NCI-H526 (cell line): ENCODE data around the gene ATP10A.

Experiments
- DNase-seq, 2 experiments: peaks; one replicate each; lab custom pipeline; 2025; lab: John Stamatoyannopoulos, UW

ATP10A gene

DNA sequence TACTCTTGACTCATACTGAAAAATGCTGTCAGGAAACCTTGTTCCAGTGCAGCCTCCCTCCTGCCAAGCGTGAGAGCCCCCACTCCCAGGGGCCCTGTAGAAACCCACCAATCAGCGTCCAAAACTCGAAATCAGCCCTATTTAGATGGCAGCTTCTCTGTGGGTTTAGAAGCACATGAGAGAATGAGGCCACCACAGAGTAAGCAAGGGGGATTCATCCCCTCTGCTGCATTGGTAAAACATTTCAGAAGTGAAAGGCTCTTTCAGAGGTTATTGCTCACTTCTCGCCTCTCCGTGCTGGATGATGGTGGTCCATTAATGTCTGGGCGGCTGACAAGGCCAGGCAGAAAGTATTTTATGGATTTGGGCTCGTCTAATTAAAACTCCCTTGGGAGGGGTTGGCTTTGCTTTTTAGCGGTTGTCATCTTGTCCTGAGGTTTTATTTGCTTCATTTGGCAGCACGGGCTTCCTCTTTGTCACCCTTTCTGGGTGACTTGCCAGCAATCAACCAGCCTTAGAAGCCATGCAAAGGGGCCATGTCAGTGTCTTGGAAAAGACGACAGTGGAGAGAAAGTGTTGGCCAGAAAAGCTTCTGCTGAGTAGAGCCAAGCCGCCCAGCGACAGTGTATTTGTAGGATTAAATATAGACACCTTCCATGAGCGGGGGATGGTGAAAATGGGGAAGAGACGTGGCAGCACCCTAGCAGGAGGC lies 145.5 kb downstream of the ATP10A start:
- no peak for DNase-seq

DNA sequence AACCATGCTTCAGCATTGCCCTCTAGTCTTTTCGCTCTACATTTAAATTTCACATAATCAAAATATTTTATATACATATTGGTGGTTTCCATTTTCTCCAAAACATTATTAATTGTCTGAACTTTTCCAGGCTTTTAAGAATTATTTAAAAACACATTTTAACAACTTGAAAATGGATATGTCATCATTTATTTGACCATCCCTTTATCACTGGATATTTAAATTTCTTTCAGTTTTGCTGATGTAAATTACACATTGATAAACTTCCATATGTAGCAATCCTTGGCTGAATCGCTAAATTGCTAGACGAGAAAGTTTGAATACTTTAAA lies 146.0 kb downstream of the ATP10A start:
- DNase-seq = no peak

DNA sequence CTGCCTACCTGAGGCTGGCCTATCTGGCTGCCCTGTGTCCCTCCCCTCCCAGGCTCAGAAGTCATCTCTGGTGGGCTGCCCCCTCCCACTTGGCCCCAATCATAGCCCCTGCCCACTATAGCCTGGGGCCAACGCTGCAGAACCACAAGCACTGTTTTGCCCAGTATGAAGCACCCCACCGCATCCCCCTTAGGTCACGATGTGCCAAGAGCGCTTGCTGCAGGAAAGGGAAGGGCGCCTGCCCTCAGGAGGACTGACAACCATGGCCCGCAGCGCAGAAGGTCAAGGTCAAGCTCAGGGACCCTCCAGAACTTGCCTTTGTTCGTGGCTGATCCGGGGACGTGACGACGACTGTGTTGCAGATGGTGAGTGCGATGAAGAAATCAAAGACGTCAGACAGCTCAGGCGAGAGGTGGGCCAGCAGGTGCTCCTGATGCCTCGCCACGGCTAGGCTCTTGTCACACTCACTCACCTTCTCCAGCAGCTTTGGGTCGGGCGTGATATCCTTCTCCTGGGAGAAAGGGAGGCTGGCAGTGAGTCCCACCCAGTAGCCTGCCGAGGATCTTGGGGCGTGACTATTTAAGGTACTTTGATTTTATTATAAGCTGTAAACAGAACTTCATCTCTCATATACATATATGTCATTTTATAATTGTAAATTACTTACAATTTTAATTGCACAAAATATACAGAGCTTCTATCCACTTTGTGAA lies 146.6 kb downstream of the ATP10A start:
- DNase-seq = no peak

DNA sequence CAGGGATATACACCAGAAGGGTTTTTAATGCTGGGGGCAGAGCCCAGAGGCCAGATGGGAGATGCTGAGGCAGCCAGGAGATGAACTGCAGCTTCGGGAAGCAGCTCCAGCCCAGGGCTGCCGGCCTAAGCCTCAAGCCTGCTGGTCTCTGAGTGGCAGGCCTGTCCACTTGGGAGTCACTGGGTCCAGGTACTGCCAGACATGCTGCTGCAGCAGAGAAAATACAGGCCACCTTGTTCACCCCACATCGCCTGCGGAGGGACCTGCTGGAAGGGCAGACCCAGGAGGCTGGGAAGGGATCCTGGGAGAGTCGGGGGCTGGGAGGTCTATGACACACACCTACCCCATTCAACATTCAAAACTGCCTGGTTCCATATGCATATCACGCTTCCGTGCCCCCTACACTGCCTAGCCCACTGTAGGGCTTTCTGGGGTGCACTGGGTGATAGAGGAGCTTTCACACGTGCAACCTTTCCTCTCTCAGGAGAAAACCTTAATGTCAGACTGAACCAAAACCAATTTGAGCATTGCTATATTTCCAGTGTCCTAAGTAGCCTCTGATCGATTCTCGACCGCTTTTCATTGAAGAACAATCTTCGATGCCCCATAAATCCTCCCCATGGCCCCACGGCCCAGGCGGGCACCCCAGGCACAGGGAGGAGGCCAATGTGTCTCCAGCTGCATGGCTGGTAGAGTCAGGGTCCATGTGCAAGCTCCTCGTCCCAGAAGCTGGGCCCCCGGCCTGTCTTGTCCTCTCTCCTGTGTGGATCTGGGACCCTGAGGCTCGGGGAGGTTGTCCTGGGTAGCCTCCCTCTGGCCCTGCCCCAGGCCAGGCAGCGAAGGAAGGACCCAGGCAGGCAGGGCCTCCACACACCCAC lies 147.4 kb downstream of the ATP10A start:
- DNase-seq = no peak

DNA sequence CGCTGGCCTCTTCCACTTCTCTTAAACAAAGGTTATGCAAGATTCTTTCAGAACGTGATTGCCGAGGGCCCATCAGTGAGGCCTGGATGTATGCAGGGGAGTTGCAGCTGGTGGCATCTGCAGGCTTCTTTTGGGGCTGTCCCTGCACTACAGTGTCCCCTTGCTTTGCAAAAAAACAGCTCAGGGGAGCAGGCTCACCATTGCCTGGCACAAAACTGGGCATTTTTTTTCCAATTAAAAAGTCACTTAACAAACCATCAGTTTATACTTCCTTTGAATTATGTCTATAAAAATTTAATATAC lies 148.6 kb downstream of the ATP10A start:
- DNase-seq = no peak

DNA sequence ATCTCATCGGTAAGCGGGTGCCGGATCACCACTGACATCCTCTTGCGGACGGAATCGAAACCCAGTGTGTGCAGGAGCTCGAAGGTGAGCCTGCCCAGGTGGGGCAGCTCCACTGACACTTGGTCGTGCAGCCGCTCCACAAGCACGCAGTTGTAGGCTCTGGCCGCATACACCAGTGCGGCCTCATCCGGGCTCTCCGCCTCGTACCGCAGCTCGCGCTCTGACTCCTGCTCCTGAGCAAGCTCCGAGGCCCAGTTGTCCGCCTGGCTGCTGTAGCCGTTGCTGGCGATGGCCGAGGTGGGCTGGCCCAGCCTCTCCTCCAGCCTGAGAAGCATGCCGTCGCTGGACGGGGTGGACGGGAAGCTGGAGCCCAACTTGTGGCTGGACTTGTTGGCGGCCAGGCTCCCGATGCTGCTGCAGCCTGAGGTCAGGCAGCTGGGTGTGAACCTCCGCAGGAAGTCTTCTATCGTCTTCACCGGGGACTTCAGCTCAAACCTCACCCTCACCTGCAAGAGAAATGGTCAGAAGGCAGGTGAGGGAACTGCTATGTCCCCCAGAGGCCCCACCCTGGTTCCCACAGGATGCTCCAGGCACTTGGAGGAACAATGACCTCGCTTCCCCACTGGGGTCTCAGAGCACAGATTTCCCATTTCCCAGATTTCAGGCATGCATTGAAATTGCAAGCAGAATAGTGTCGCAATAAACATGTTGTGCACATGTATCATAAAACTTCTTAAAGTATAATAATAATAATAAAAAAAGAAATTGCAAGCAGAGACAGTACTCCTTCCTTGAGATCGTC lies 149.2 kb downstream of the ATP10A start:
- DNase-seq = no peak

DNA sequence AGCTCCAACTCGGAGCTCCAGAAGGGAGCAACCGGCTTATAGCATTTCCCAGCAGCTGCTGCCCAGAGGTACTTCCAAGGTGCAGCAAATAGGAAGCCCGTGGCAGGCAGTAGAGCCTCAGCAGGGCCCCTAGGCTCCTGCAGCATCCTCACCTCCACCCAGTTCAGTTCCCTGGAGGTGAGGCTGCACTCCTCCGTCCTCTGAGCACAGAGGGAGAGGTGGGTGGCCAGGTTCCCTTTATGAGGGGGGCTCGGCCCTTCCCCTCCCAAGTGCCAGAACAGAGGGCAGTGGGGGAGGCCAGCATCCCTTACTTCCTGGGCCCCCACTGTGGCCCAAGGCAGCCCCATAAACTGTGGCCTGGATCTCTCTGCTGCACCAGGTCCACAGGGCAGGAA lies 150.2 kb downstream of the ATP10A start:
- DNase-seq = no peak

DNA sequence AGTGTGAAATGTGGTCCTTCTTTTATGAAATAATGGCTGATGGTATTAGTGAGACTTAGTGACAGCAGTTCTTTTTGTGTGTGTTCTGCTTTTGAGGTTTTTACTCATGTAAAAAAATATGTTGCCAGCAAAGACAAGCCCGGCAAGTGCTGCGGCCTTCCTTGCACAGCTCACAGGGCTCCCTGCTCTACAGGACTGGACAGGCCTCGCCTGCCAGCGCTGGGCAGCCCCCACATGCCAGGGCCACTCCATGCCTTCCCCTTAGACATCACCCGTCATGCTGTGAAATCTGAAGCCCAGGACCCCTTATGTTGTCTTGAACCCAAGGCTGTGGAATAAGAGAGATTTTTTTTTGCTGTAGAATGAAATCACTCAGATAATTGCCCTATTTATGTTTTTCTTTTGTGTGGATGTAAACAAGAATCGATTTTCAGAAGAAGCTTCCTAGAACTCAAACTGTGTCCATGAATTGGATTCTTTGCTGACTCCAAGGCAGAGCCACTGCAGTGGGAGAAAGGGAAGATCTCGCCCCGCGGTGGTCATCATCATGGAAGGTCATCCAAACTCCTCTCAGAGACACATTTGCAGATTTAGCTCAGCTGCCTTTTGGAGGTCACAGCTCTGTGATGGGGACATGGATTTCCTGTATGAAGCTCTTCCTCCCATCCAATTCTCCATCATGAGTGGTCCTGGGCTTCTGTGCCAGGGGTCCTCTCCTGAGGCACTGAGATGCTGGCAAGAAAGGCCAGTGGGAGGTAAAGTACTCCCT lies 150.8 kb downstream of the ATP10A start:
- no peak for DNase-seq

DNA sequence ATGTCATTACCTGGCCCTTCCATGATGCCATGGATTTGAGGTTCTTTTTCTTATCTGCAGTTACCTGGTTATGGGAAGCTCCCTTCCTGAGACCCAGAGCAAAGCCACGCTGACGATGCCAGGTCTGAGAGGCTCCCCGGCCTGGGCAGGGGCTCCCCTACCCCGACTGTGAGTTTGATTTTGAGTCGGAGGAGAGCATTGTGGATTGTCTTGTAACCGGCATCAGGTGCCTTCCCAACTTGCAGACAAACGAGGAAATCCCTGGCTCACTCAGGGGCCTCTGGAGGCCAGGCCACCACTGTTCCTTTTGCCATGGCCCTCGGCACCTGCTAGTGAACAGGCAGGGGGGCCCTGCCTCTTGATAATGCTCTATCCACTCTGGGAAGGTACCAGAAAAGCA lies 151.4 kb downstream of the ATP10A start:
- DNase-seq = no peak

DNA sequence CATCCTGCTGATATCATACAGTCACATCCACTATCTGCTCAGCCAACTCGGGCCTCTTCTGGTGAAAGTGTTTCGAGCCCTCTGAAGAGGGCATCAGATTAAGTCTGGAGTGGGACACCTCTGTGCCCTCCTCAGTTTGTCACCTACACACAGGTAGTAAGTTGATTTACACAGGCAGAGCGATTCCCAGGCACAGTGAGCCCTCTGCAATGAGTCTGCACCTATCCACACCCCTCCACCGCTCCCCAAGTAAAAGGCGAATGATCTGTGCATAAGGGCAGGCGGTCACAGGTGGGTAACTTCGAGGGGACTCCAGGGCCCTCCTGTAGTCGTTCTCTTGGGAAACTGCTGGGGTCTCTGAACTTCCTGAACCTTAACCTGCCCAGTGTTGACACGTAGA lies 152.0 kb downstream of the ATP10A start:
- DNase-seq = no peak

DNA sequence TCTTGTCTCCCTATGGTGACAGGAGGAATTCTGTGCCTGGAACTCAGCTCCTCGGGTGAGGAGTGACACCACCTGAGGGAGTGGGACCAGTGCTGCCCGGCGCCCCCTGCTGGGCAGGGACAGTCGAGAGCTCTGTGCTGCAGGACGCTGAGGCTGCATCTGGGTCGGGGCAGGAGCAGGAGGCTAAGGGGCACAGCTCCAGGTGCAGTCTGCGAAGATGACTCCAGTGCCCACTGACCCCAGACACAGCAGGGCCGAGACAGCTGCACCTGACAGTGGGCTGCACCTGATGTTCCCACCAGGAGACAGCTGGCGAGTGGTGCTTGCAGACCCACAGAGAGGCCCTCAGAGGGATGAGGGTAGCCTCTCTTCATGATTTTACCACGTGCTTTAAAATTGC lies 152.9 kb downstream of the ATP10A start:
- peak in 1 of 2 experiments; percentile 78 for DNase-seq

DNA sequence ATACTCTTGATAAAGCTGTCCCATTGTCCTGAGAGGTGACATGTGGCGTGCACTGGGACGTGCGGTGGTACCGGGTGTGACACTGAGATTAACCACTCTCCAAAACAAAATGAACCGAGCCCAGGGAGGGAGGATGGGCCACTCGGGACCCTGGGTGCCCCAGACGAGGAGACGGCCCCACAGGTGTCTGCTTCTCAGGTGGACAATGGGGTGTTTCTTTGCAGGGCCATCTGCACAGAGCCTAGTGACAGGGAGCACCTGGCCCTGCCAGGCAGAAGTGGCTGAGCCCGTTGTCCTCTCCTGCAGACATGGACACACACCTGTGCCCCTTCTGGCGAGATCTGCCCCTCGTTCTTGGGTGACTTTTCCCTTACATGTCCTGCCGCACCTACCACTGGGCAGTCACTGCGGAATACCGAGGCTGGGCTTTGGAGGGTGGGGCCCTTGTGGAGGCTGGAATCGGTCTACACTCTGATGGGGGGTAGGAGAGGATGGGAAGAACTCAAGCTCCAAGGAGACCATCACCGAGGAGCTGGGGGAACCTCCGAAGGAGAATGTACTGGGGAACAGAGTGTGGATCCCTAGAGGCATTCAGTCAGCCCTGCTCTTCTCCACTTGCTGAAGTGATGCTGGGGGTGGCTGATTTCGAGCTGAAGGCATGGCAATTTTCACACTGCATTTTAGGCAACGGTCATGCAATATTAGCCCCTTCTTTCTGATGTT lies 153.5 kb downstream of the ATP10A start:
- no peak for DNase-seq

DNA sequence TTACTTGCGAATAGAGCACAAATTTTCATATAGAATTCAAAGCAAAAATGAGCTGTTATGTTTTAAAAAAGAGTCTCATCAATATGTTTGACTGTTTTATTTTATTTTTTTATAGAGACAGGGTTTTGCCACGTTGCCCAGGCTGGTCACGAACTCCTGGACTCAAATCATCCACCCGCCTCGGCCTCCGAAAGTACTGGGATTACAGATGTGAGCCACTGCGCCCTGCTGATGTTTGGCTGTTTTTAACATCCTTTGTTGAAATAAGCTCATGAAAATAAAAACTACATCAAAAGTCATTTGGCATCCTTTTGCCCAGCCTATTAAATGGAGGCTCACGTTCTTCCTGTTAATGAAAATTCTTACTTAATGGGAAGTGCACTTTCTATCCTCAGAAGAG lies 154.7 kb downstream of the ATP10A start:
- no peak for DNase-seq

DNA sequence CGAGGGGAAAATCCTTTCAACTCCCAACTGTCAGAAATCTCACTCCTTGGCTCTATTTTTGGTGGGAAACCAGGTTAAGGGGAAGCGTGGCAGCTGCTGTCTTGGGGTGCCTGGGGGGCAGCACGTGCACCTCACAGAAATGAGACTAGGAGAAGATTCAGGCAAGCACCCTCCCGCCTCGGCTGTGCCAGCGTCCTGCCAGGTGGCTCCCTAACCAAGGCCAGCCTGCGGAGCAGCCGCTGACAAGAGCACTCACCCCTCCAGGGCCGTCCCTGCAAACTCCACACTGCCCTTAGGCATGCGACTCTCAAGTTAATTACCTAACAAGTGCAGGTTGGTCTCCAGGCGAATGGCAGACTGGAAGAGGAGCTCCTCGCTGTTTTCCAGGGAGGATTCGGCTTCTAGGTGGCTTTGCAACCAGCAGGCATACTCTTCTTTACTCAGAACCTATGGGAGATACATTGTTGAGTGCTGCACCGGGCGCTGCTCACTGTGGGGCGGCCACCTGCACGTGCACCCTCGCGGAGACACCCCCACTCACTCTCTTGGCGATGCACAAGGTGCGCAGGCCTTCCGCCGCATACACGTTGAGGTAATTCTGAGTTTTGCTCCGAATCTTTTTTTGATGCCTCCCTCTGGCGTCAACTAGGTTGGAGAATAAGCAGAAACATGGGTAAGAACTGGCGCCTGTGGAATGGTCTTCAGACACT lies 155.3 kb downstream of the ATP10A start:
- DNase-seq = no peak

DNA sequence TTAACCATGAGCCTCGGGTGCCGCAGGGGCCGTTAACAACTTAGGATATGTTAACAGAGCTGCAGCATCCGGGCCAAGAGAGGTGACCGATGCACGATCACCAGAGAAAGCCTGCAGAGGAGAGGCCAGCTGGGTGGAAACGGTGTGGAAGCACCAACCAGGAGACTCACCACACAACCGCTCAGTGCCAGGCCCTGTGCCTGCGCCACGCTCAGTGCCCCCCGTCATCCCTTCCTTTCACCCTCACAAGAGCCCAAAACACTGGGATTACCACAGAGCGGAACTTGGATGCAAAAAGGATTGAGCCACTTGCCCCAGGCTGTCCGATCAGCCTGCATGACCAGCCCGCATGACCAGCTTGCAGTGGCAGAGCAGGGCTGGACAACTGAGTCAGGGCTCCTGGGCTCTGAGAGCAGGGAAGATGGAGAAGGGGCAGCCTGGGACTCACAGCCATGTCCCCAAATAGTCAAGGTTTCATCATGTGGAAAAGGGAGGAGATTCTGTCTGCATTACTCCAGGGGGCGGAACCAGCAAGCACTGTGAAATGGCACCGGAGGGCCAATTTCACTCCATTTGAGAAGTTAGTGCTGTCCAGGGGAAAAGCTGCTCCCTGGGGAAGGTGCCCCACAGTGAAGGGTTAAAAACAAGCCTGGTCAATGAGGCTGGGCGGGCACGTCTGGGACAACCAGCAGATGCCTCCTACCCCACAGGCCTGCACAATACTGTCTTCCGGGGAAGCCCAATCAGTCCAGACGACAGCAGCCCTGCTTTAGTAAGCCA lies 156.8 kb downstream of the ATP10A start:
- no peak for DNase-seq

DNA sequence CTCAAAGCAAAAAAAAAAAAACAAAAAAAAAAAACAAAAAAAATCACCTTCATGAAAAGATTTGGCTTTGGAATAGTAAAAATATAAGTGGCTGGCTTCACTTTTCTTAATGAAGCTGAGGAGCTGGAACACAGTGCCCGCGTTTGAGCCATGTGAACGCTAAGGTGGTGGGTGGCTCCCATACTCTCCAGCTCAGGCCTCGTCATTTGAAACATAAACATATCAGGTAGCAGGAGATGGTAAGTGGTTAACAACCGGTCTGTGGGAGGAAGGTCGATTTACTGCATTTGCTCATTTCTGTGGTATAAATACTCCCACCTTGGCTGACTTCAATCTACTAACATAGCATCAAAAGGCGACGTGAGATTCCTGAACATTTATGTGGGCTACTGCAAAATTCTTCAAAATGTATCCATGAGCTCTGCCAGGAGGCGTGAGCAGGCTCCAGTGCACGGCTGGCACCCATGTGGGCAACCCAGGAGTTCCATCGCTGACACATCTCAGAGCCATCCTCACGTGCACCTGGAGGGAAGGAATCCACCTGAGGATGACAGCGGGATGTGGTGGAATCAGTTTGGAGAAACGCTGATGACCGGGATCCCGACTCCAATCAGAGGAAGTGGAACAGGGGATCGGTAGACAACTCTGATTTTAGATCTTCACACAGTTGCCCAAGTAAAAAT lies 157.6 kb downstream of the ATP10A start:
- no peak for DNase-seq

DNA sequence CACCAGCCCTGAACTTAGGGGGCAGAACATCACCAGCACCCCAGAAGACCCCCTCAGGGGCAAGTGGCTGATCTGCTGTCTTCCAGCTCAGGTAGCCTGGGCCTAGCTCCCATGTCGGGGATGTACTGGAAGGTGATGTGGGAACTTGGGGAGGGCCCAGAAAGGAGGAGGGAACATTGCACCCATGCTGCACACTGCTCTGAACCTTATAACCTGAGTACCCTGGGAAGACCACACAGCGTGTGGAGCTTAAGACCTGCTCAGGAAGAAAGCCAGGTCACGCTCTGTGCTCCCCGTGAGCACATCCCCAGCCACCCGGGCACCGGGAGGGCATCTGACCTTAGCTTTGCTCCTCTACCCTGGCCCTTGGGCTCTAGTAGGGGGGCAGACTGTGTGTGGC lies 159.4 kb downstream of the ATP10A start:
- no peak for DNase-seq

DNA sequence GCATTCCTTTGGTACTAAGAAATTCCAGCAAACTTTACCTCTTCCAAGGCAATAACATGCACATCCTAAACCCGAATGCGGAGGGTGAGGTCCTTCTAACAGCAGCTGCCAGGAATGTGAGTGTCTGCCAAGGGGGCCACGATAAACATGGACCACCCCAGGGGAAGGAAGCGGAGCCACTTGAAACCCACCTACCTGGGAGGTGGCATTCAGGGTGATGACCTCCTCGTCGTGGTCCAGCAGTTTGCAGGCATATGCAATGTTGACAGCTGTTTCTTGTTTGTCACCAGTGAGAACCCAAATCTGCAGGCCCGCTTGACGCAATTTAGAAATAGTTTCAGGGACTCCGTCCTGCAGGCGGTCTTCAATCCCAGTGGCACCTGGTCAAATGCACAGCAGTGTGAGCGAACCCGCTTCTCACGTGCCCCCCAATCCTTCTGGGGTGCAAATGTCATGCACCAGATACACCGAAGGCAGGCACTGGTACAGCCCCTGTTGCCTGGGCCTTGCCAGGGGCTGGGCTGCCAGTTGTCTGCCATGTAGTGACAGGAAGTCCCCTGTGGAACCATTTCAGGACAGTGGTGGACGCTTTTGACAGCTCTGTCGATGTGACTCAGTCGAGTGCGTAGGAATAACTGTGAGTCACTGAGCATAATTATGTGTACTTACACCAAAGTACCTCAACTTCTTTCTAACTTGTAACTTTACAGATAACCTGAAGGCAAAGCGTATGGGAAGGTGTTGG lies 161.2 kb downstream of the ATP10A start:
- DNase-seq = no peak
